ENCODE measurements around the gene TBR1.

Gene TBR1

GRCh38 chr2:161414042-161415033 lies 1.8 kb upstream of the TBR1 start:
- H3K23ac ChIP-seq (ENCODE audit: low read length in 2 of 2), result no peak overlapping the region
- peak overlapping the region; percentile 65 for H3K9ac ChIP-seq (ENCODE audit: low read length)
- no peak overlapping the region for H2BK5ac ChIP-seq (ENCODE audit: low read depth, low read length, poor library complexity, severe bottlenecking)
- H3K14ac ChIP-seq (ENCODE audit: low read length in 2 of 2), result peak overlapping the region in 1 of 2 experiments; percentile 11
- no peaks in the 10 kb centered on the region for H3K79me1 ChIP-seq (replicated peaks; ENCODE audit: low read length, poor library complexity, severe bottlenecking)
- no peaks in the 10 kb centered on the region for H3K9me3 ChIP-seq (ENCODE audit: control insufficient read depth, low read length)
- H4K8ac ChIP-seq (ENCODE audit: low read length), result no peak overlapping the region
- H3K27me3 ChIP-seq (ENCODE audit: control insufficient read depth in 1 of 2, insufficient read depth in 1 of 2, low read length in 2 of 2), result peaks cover 47 to 48% of the 10 kb centered on the region in 2 experiments
- H2BK120ac ChIP-seq (ENCODE audit: low read depth, low read length), result no peak overlapping the region
- H2AK5ac ChIP-seq (ENCODE audit: low read length, severe bottlenecking), result no peak overlapping the region
- H3K4me1 ChIP-seq (ENCODE audit: control insufficient read depth, insufficient read depth, low read depth, low read length), result peaks cover 25% of the 10 kb centered on the region
- H3K18ac ChIP-seq (ENCODE audit: low read depth in 1 of 2, low read length in 2 of 2), result peak overlapping the region in 1 of 2 experiments; percentile 15
- no peak overlapping the region for H2BK15ac ChIP-seq (ENCODE audit: low read depth, poor library complexity, severe bottlenecking)
- peak; percentile 51 for DNase-seq
- peak overlapping the region; percentile 33 for H3K27ac ChIP-seq (ENCODE audit: low read length, poor library complexity, severe bottlenecking)
- H4K91ac ChIP-seq (ENCODE audit: low read length), result no peak overlapping the region
- H3K4me3 ChIP-seq (ENCODE audit: insufficient read depth in 1 of 2, low read depth in 1 of 2, low read length in 2 of 2), result peak overlapping the region; percentile 55 to 77
- H2BK12ac ChIP-seq (ENCODE audit: low read length in 2 of 2), result peak overlapping the region in 1 of 2 experiments; percentile 6
- H2AFZ ChIP-seq (ENCODE audit: low read depth, low read length), result peak overlapping the region; percentile 81
- H3K4me2 ChIP-seq (ENCODE audit: low read length, poor library complexity, severe bottlenecking), result peak overlapping the region; percentile 98
- H3K4ac ChIP-seq (ENCODE audit: low read depth in 1 of 2, low read length in 2 of 2), result no peak overlapping the region
- under 1% methylated on average over 62 of the region's 69 CpGs for WGBS
- H3K36me3 ChIP-seq (ENCODE audit: control insufficient read depth in 1 of 2, insufficient read depth in 2 of 2, low read depth in 1 of 2, low read length in 2 of 2), result peaks cover 0 to 14% of the 10 kb centered on the region in 2 experiments

GRCh38 chr2:161415034-161415986 lies 787 bp upstream of the TBR1 start:
- Histone ChIP-seq H3K4me3 (ENCODE audit: insufficient read depth in 1 of 2, low read depth in 1 of 2, low read length in 2 of 2) (peak overlapping the region; percentile 55 to 77), H3K4me1 (ENCODE audit: control insufficient read depth, insufficient read depth, low read depth, low read length) (peaks cover 25% of the 10 kb centered on the region), H3K14ac (ENCODE audit: low read length in 2 of 2) (no peak overlapping the region), H3K36me3 (ENCODE audit: control insufficient read depth in 1 of 2, insufficient read depth in 2 of 2, low read depth in 1 of 2, low read length in 2 of 2) (peaks cover 0 to 9% of the 10 kb centered on the region in 2 experiments), H4K8ac (ENCODE audit: low read length) (no peak overlapping the region), H2BK12ac (ENCODE audit: low read length in 2 of 2) (no peak overlapping the region), H2AK5ac (ENCODE audit: low read length, severe bottlenecking) (no peak overlapping the region), H3K27ac (ENCODE audit: low read length, poor library complexity, severe bottlenecking) (peak overlapping the region; percentile 14), H3K23ac (ENCODE audit: low read length in 2 of 2) (no peak overlapping the region), H2BK5ac (ENCODE audit: low read depth, low read length, poor library complexity, severe bottlenecking) (no peak overlapping the region), H3K4me2 (ENCODE audit: low read length, poor library complexity, severe bottlenecking) (peak overlapping the region; percentile 98), H2AFZ (ENCODE audit: low read depth, low read length) (no peak overlapping the region), H3K27me3 (ENCODE audit: control insufficient read depth in 1 of 2, insufficient read depth in 1 of 2, low read length in 2 of 2) (peaks cover 53 to 57% of the 10 kb centered on the region in 2 experiments), H3K18ac (ENCODE audit: low read depth in 1 of 2, low read length in 2 of 2) (no peak overlapping the region), H2BK120ac (ENCODE audit: low read depth, low read length) (no peak overlapping the region), H3K79me1 (replicated peaks; ENCODE audit: low read length, poor library complexity, severe bottlenecking) (no peaks in the 10 kb centered on the region), H3K4ac (ENCODE audit: low read depth in 1 of 2, low read length in 2 of 2) (no peak overlapping the region), H2BK15ac (ENCODE audit: low read depth, poor library complexity, severe bottlenecking) (no peak overlapping the region), H3K9ac (ENCODE audit: low read length) (peak overlapping the region; percentile 65), H3K9me3 (ENCODE audit: control insufficient read depth, low read length) (no peaks in the 10 kb centered on the region), H4K91ac (ENCODE audit: low read length) (no peak overlapping the region)
- DNase-seq, result no peak
- WGBS, result under 1% methylated on average over 15 of the region's 29 CpGs

GRCh38 chr2:161416708-161417437 lies 776 bp downstream of the TBR1 start:
- Histone ChIP-seq H3K79me1 (replicated peaks; ENCODE audit: low read length, poor library complexity, severe bottlenecking) (no peaks in the 10 kb centered on the region), H3K4me2 (ENCODE audit: low read length, poor library complexity, severe bottlenecking) (no peak overlapping the region), H3K27me3 (ENCODE audit: control insufficient read depth in 1 of 2, insufficient read depth in 1 of 2, low read length in 2 of 2) (peaks cover 68 to 72% of the 10 kb centered on the region in 2 experiments), H3K4me3 (ENCODE audit: insufficient read depth in 1 of 2, low read depth in 1 of 2, low read length in 2 of 2) (peak overlapping the region in 1 of 2 experiments; percentile 45), H4K91ac (ENCODE audit: low read length) (no peak overlapping the region), H2AK5ac (ENCODE audit: low read length, severe bottlenecking) (no peak overlapping the region), H3K4ac (ENCODE audit: low read depth in 1 of 2, low read length in 2 of 2) (no peak overlapping the region), H2AFZ (ENCODE audit: low read depth, low read length) (no peak overlapping the region), H3K14ac (ENCODE audit: low read length in 2 of 2) (no peak overlapping the region), H3K23ac (ENCODE audit: low read length in 2 of 2) (peak overlapping the region in 1 of 2 experiments; percentile 3), H3K36me3 (ENCODE audit: control insufficient read depth in 1 of 2, insufficient read depth in 2 of 2, low read depth in 1 of 2, low read length in 2 of 2) (no peaks in the 10 kb centered on the region), H2BK120ac (ENCODE audit: low read depth, low read length) (no peak overlapping the region), H3K4me1 (ENCODE audit: control insufficient read depth, insufficient read depth, low read depth, low read length) (peaks cover 25% of the 10 kb centered on the region), H2BK12ac (ENCODE audit: low read length in 2 of 2) (no peak overlapping the region), H3K18ac (ENCODE audit: low read depth in 1 of 2, low read length in 2 of 2) (no peak overlapping the region), H3K9ac (ENCODE audit: low read length) (no peak overlapping the region), H4K8ac (ENCODE audit: low read length) (no peak overlapping the region), H3K27ac (ENCODE audit: low read length, poor library complexity, severe bottlenecking) (no peak overlapping the region), H3K9me3 (ENCODE audit: control insufficient read depth, low read length) (no peaks in the 10 kb centered on the region), H2BK5ac (ENCODE audit: low read depth, low read length, poor library complexity, severe bottlenecking) (no peak overlapping the region), H2BK15ac (ENCODE audit: low read depth, poor library complexity, severe bottlenecking) (no peak overlapping the region)
- DNase-seq, result no peak
- WGBS, result 6% methylated on average over 41 of the region's 41 CpGs
